ENCODE measurements around the gene MSANTD3. TPM values are rescaled to one million over a fixed set of nuclear protein-coding genes. Genes with fewer than 3 reads are reported as not detected.

MSANTD3 gene
- total and polyA plus RNA-seq, 2 of the 13 experiments (the other 11 are each of a cell fraction or from before 2014, with no cell fraction given): 10.1 to 19.2 TPM

GRCh38 chr9:100426530-100427365 is at the start of gene MSANTD3 (continued):
- TF ChIP-seq ATF3 (CRISPR knock-in tag; IDR thresholded peaks at IDR 0.05) (peak; percentile 73), MYPOP (CRISPR knock-in tag; IDR thresholded peaks at IDR 0.05) (no peak), CREB1 (IDR thresholded peaks at IDR 0.05) (no peak), CREB1 (CRISPR knock-in tag; IDR thresholded peaks at IDR 0.05) (no peak), ONECUT2 (CRISPR knock-in tag; IDR thresholded peaks at IDR 0.05) (no peak), ZBTB34 (CRISPR knock-in tag; IDR thresholded peaks at IDR 0.05) (no peak), PTBP1 (IDR thresholded peaks at IDR 0.05; ENCODE audit: low read depth, low read length, poor library complexity, severe bottlenecking) (no peak), FOXA1 (IDR thresholded peaks at IDR 0.05) (no peak), FOXA1 (CRISPR knock-in tag; IDR thresholded peaks at IDR 0.05) (no peak), ZNF281 (CRISPR knock-in tag; IDR thresholded peaks at IDR 0.05; ENCODE audit: borderline replicate concordance) (no peak), ZNF724P (CRISPR knock-in tag; IDR thresholded peaks at IDR 0.05; ENCODE audit: borderline replicate concordance) (no peak), IKZF1 (IDR thresholded peaks at IDR 0.05) (no peak), TEAD3 (CRISPR knock-in tag; optimal IDR thresholded peaks at IDR 0.05; ENCODE audit: borderline replicate concordance) (peak; percentile 38), ZNF567 (CRISPR knock-in tag; IDR thresholded peaks at IDR 0.05; ENCODE audit: borderline replicate concordance) (no peak), ZFY (CRISPR knock-in tag; IDR thresholded peaks at IDR 0.05) (no peak; the same call in none of the 2 replicates), MYNN (CRISPR knock-in tag; IDR thresholded peaks at IDR 0.05; ENCODE audit: low read depth) (no peak), ZKSCAN1 (IDR thresholded peaks at IDR 0.05; ENCODE audit: low read length) (no peak), PRMT3 (CRISPR knock-in tag; IDR thresholded peaks at IDR 0.05; ENCODE audit: borderline replicate concordance, low read depth) (no peak), ZBTB38 (CRISPR knock-in tag; IDR thresholded peaks at IDR 0.05) (no peak), MNT (IDR thresholded peaks at IDR 0.05) (no peak), ZNF589 (CRISPR knock-in tag; conservative IDR thresholded peaks at IDR 0.05) (no peak), ZNF496 (CRISPR knock-in tag; IDR thresholded peaks at IDR 0.05; ENCODE audit: insufficient replicate concordance) (no peak), ZNF251 (CRISPR knock-in tag; IDR thresholded peaks at IDR 0.05) (no peak)
